Activated B cell treated with CpG ODN at 0.5 μM for 24 hours (primary cell): ENCODE measurements around the gene BOLA1. TPM values are rescaled to one million over a fixed set of nuclear protein-coding genes. Genes with fewer than 3 reads are reported as not detected.

Experiments used
- ATAC-seq: fragments of 200-7000 bp; cut with Tn5 transposase; one replicate; pipeline ENCODE4 v1.10.0; 2021; ENCODE audit warnings: low read depth, mild to moderate bottlenecking, moderate library complexity
- CTCF ChIA-PET: fragments of 350-600 bp; sonication (Branson Sonifier 250); formaldehyde crosslinking; loops from one replicate; lab custom pipeline; 2021; ENCODE audit warnings: antibody characterized with exemption; lab: Charles Lee
- POLR2A ChIA-PET: fragments of 350-600 bp; sonication (Branson Sonifier 250); formaldehyde crosslinking; loops from one replicate; lab custom pipeline; 2021; ENCODE audit warnings: antibody characterized with exemption; lab: Charles Lee
- DNase-seq: peaks from one replicate; pipeline ENCODE4 v3.0.0; 2022
- H3K27ac Mint-ChIP-seq: one replicate; pipeline ENCODE4 v1.8.0; 2020; ENCODE audit warnings: mixed read lengths
- H3K27me3 Mint-ChIP-seq: one replicate; pipeline ENCODE4 v1.8.0; 2021; ENCODE audit warnings: mixed read lengths
- H3K36me3 Mint-ChIP-seq: one replicate; pipeline ENCODE4 v1.8.0; 2021; ENCODE audit warnings: low read depth, mixed read lengths
- H3K4me1 Mint-ChIP-seq: one replicate; pipeline ENCODE4 v1.8.0; 2021; ENCODE audit warnings: mixed read lengths
- H3K4me3 Mint-ChIP-seq: one replicate; pipeline ENCODE4 v1.8.0; 2020; ENCODE audit warnings: mild to moderate bottlenecking, mixed read lengths
- H3K9me3 Mint-ChIP-seq: one replicate; pipeline ENCODE4 v1.8.0; 2020; ENCODE audit warnings: mixed read lengths
- CTCF ChIP-seq: fragments of 200-600 bp; IDR thresholded peaks from one replicate; pipeline ENCODE4 v1.8.0; 2022; ENCODE audit warnings: antibody characterized with exemption, mild to moderate bottlenecking
- intact Hi-C: fragments of 100-400 bp; cut with micrococcal nuclease; formaldehyde crosslinking; loops from one replicate; pipeline ENCODE4 v1.15.1; 2024
- total RNA-seq: library from RNA; stranded (reverse); gene quantifications from 2 replicates; pipeline ENCODE4 v1.2.3, GENCODE V29; 2022

Gene BOLA1
- total RNA-seq, 1 donor from 2014 or later, result 10.2 TPM

GRCh38 chr1:149940427-149940826 lies 41.1 kb downstream of the BOLA1 start:
- ATAC-seq, result no peak
- Mint-ChIP-seq H3K9me3 (no peaks in the 10 kb centered on the region), H3K4me1 (peaks cover 5% of the 10 kb centered on the region), H3K4me3 (no peak overlapping the region), H3K27ac (no peak overlapping the region), H3K36me3 (no peaks in the 10 kb centered on the region), H3K27me3 (peaks cover 2% of the 10 kb centered on the region)
- ChIA-PET CTCF (no interaction called here), POLR2A (no interaction called here)
- DNase-seq, result no peak
- no peak for TF ChIP-seq CTCF
- intact Hi-C loops, result no loop called here

- CTCF ChIA-PET, result interaction anchor here (1.0 kb wide), 1 partner anchor 245 kb away, joined by 3 read pairs; no protein-coding TSS in a partner anchor
- no peak for TF ChIP-seq CTCF
- Mint-ChIP-seq H3K4me3 (no peak overlapping the region), H3K27ac (no peak overlapping the region), H3K36me3 (no peaks in the 10 kb centered on the region), H3K27me3 (no peaks in the 10 kb centered on the region), H3K4me1 (peaks cover 2% of the 10 kb centered on the region), H3K9me3 (no peaks in the 10 kb centered on the region)
- intact Hi-C loops, result no loop called here
- POLR2A ChIA-PET, result no interaction called here
- no peak for ATAC-seq
- no peak for DNase-seq
These were observed 42.8 kb downstream of the BOLA1 start for GRCh38 chr1:149942207-149942606.

- no peaks in the 10 kb centered on the region for H3K27me3 Mint-ChIP-seq
- no peak overlapping the region for H3K4me3 Mint-ChIP-seq
- no peaks in the 10 kb centered on the region for H3K36me3 Mint-ChIP-seq
- intact Hi-C loops, result no loop called here
- ATAC-seq (no peak), DNase-seq (no peak)
- TF ChIP-seq CTCF, result no peak
- H3K9me3 Mint-ChIP-seq, result no peaks in the 10 kb centered on the region
- ChIA-PET CTCF (interaction anchor here (1.0 kb wide), 1 partner anchor 244 kb away, joined by 3 read pairs; no protein-coding TSS in a partner anchor), POLR2A (interaction anchor here (0.5 kb wide), 1 partner anchor 15 kb away, joined by 10 read pairs; no protein-coding TSS in a partner anchor)
- no peaks in the 10 kb centered on the region for H3K4me1 Mint-ChIP-seq
- no peak overlapping the region for H3K27ac Mint-ChIP-seq
These were observed 43.5 kb downstream of the BOLA1 start for GRCh38 chr1:149942885-149943284.

GRCh38 chr1:149945206-149945605 lies 45.8 kb downstream of the BOLA1 start:
- H3K4me3 Mint-ChIP-seq, result no peak overlapping the region
- no peaks in the 10 kb centered on the region for H3K36me3 Mint-ChIP-seq
- ATAC-seq (no peak), DNase-seq (no peak)
- POLR2A ChIA-PET, result no interaction called here
- H3K9me3 Mint-ChIP-seq, result no peaks in the 10 kb centered on the region
- CTCF ChIA-PET, result no interaction called here
- no peak overlapping the region for H3K27ac Mint-ChIP-seq
- TF ChIP-seq CTCF, result no peak
- H3K4me1 Mint-ChIP-seq, result no peaks in the 10 kb centered on the region
- intact Hi-C loops, result no loop called here
- H3K27me3 Mint-ChIP-seq, result no peaks in the 10 kb centered on the region

GRCh38 chr1:149949911-149950310 lies 50.5 kb downstream of the BOLA1 start:
- CTCF ChIA-PET, result no interaction called here
- H3K4me1 Mint-ChIP-seq, result no peaks in the 10 kb centered on the region

More at GRCh38 chr1:149949911-149950310, 50.5 kb downstream of the BOLA1 start:
- Mint-ChIP-seq H3K27me3 (no peaks in the 10 kb centered on the region), H3K27ac (no peak overlapping the region), H3K4me3 (no peak overlapping the region), H3K36me3 (no peaks in the 10 kb centered on the region), H3K9me3 (no peaks in the 10 kb centered on the region)
- intact Hi-C loops, result no loop called here
- POLR2A ChIA-PET, result no interaction called here
- no peak for TF ChIP-seq CTCF
- no peak for DNase-seq
- no peak for ATAC-seq

Other genes with a start within 250 kb of the BOLA1 start
- gene FCGR1A, start 116.9 kb upstream of the BOLA1 start, total RNA-seq, result not detected in 2 replicates
- 0.07 and 0.12 TPM in 2 replicates for gene SV2A, start 18.3 kb downstream of the BOLA1 start, total RNA-seq
- gene SF3B4, start 28.2 kb downstream of the BOLA1 start, total RNA-seq, result 80.8 and 86.2 TPM in 2 replicates
- not detected in 2 replicates for gene MTMR11, start 37.3 kb downstream of the BOLA1 start, total RNA-seq
- 4.3 and 4.8 TPM in 2 replicates for gene OTUD7B, start 111.2 kb downstream of the BOLA1 start, total RNA-seq
- gene VPS45, start 168.2 kb downstream of the BOLA1 start, total RNA-seq, result 39.0 and 46.0 TPM in 2 replicates